ENCODE measurements around the gene DSCAML1. TPM values are rescaled to one million over a fixed set of nuclear protein-coding genes. Genes with fewer than 3 reads are reported as not detected.

The DSCAML1 gene
- total RNA-seq, 1 donor from 2014 or later = 0.95 TPM

DNA sequence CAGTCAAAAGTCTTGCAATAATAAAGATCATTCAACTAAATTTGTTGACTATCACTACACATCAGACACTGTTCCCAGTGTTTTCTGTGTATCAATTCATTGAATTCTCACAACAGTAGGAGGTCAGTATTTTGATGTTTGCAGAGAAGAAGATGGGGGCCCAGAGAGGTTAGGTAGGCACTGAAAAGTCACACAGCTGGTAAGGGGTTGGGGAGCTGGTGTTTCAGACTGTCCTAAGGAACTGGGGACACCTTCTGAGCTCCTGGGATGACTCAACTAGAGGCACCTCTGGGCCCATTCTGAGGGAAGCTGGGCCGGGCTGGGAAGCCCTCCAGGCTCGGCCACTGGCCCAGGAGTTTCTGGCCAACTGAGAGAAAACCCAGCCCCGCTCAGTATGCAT is 180.0 kb downstream of the DSCAML1 start:
- ATAC-seq (no peak), DNase-seq (no peak)
- intact Hi-C loops (cut with DNase I) = no loop called here
- Histone ChIP-seq H3K4me3 (no peak overlapping the region), H3K27ac (no peak overlapping the region), H3K27me3 (ENCODE audit: low read depth) (no peaks in the 10 kb centered on the region), H3K36me3 (no peaks in the 10 kb centered on the region), H3K9me3 (peaks cover 5% of the 10 kb centered on the region), H3K4me1 (no peaks in the 10 kb centered on the region)
- TF ChIP-seq, protein P1, sequence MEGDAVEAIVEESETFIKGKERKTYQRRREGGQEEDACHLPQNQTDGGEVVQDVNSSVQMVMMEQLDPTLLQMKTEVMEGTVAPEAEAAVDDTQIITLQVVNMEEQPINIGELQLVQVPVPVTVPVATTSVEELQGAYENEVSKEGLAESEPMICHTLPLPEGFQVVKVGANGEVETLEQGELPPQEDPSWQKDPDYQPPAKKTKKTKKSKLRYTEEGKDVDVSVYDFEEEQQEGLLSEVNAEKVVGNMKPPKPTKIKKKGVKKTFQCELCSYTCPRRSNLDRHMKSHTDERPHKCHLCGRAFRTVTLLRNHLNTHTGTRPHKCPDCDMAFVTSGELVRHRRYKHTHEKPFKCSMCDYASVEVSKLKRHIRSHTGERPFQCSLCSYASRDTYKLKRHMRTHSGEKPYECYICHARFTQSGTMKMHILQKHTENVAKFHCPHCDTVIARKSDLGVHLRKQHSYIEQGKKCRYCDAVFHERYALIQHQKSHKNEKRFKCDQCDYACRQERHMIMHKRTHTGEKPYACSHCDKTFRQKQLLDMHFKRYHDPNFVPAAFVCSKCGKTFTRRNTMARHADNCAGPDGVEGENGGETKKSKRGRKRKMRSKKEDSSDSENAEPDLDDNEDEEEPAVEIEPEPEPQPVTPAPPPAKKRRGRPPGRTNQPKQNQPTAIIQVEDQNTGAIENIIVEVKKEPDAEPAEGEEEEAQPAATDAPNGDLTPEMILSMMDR (IDR thresholded peaks at IDR 0.05) = no peak

DNA sequence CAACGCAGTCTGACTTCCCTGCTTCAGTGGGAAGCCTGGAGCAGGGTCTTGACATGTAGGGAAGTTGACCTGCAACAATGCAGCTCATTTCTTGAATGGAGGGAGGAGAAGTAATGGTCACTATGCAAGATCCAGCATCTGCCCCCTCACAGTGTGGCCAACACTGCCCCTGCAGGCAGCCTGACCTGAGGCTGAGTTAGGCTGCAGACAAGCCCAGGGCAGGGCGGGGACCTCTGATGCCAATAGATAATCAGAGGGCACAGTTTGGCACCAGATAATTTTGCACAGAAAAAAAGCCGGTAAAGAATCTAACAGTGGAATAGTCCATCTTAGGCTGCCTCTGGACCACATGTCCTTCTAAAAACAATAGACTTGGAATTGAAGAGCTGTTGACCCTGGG is 182.3 kb downstream of the DSCAML1 start:
- no peak for ATAC-seq
- Histone ChIP-seq H3K36me3 (no peaks in the 10 kb centered on the region), H3K9me3 (no peaks in the 10 kb centered on the region), H3K4me1 (no peaks in the 10 kb centered on the region), H3K27me3 (ENCODE audit: low read depth) (no peaks in the 10 kb centered on the region), H3K27ac (no peak overlapping the region), H3K4me3 (no peak overlapping the region)
- TF ChIP-seq, protein P1 (IDR thresholded peaks at IDR 0.05) = no peak
- DNase-seq = no peak
- intact Hi-C loops (cut with DNase I) = no loop called here

DNA sequence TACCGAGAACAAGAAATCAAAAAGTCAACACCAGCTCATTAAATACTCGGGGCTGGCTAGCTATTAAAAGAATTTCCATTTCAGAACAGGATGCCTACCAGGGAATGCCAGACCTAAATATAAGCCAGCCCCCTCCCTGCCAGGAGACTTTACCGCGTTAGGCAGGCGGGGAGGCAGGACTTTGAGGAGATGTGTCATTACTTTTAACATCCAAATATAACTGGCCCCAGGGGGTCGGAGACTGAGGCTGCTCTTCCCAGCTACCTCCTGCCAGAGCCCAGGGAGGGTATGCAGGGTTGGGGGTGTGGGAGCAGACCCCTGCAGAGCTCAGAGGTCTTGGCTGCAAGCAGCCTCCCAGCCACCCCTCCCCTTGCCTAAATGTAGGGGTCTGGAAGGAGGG is 183.5 kb downstream of the DSCAML1 start:
- Histone ChIP-seq H3K4me3 (no peak overlapping the region), H3K27ac (no peak overlapping the region), H3K4me1 (no peaks in the 10 kb centered on the region), H3K36me3 (no peaks in the 10 kb centered on the region), H3K9me3 (no peaks in the 10 kb centered on the region), H3K27me3 (ENCODE audit: low read depth) (no peaks in the 10 kb centered on the region)
- TF ChIP-seq, protein P1 (IDR thresholded peaks at IDR 0.05) = no peak
- intact Hi-C loops (cut with DNase I) = no loop called here
- DNase-seq (no peak), ATAC-seq (no peak)

DNA sequence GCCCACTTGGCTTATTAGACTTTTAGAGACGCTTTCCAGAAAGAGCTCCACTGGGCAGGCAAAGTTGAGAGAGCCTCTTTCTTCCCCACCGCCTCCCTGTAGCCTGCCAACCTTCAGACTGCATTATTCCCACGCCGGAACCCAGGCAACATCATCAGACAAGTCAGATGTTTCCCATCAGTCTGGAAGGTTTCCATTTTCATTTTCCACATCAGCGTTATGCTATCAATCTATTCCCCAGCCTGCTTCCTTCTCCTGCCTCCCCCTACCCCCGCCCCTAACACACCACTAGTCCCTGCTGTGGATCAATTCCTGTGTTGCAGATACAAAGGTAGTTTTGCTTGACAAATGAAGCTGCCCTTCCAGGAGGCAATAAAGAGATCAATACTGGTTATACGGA is 184.8 kb downstream of the DSCAML1 start:
- no peaks in the 10 kb centered on the region for H3K36me3 ChIP-seq
- H3K27me3 ChIP-seq (ENCODE audit: low read depth) = no peaks in the 10 kb centered on the region
- H3K4me3 ChIP-seq = no peak overlapping the region
- no peaks in the 10 kb centered on the region for H3K9me3 ChIP-seq
- H3K4me1 ChIP-seq = no peaks in the 10 kb centered on the region
- no peak for DNase-seq
- intact Hi-C loops (cut with DNase I) = no loop called here
- TF ChIP-seq, protein P1 (IDR thresholded peaks at IDR 0.05) = no peak
- H3K27ac ChIP-seq = no peak overlapping the region
- ATAC-seq = no peak

DNA sequence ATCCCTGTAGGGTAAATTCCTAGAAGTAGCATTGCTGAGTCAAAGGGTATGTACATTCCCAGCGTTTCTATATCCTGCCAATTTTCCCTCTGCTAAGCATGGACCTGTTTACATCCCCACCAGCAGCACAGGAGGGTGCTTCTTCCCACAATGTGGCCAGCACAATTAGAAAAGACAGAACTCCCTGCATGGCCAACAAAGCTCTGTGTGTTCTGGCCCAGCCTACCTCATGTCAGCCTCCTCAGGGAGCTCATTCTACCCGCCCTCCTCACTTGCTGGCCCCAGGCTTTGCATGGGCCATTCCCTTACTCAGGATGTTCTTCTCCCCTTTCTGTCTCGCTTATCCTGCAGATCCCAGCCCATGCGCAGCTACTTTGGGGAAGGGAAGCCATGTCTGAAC is 186.1 kb downstream of the DSCAML1 start:
- H3K27ac ChIP-seq = no peak overlapping the region
- H3K27me3 ChIP-seq (ENCODE audit: low read depth) = no peaks in the 10 kb centered on the region
- DNase-seq = no peak
- H3K4me1 ChIP-seq = no peaks in the 10 kb centered on the region
- intact Hi-C loops (cut with DNase I) = no loop called here
- TF ChIP-seq, protein P1 (IDR thresholded peaks at IDR 0.05) = no peak
- no peaks in the 10 kb centered on the region for H3K36me3 ChIP-seq
- no peak overlapping the region for H3K4me3 ChIP-seq
- ATAC-seq = no peak
- H3K9me3 ChIP-seq = no peaks in the 10 kb centered on the region

DNA sequence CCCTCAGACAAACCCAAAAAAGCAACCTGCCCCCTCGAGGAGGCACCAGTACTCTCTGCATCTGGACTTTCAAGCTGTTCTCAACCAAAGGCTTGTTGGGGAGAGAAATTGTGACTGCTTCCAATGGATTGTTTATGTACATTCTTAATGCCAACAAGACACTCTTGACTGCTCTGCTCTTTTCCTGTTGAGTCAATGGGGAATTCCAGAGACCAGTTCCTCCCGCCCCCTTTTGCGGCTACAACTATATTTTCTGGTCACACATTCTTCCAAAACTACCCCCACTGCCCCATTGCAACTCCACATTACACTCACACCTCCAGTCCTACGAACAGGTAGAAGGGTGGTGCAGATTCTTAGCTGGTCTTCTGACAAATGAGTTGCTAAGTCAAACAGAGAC is 187.0 kb downstream of the DSCAML1 start:
- TF ChIP-seq, protein P1 (IDR thresholded peaks at IDR 0.05) = no peak
- no peak for DNase-seq
- H3K27me3 ChIP-seq (ENCODE audit: low read depth) = no peaks in the 10 kb centered on the region
- intact Hi-C loops (cut with DNase I) = no loop called here
- no peaks in the 10 kb centered on the region for H3K36me3 ChIP-seq
- no peak overlapping the region for H3K27ac ChIP-seq
- H3K9me3 ChIP-seq = no peaks in the 10 kb centered on the region
- no peak overlapping the region for H3K4me3 ChIP-seq
- ATAC-seq = no peak
- no peaks in the 10 kb centered on the region for H3K4me1 ChIP-seq

All from lower lobe of right lung (tissue), 2 donors.